Heart left ventricle (tissue), 16 donors: Measurements from ENCODE around the gene CENPP. TPM values are rescaled to one million over a fixed set of nuclear protein-coding genes. Genes with fewer than 3 reads are reported as not detected.

ENCODE experiments used
- ATAC-seq, 4 donors: fragments of 200-7000 bp; cut with Tn5 transposase; one replicate each; pipeline ENCODE4 v1.9.1; 2020 to 2022; ENCODE audit warnings: moderate library complexity in 4 of 4, mild to moderate bottlenecking in 3 of 4, moderate number of reproducible peaks in 1 of 4
- DNase-seq, 5 donors: peaks; one replicate each; pipeline ENCODE4 v3.0.0-alpha.2; 2020
- H3K27ac ChIP-seq, 12 donors: fragments of 200-600 bp; sonication (generic) in 4 of 12; one replicate each; pipeline versions ENCODE4 v1.5.0 to v1.8.0; 2016 to 2022; ENCODE audit warnings: mild to moderate bottlenecking in 2 of 12
- H3K27me3 ChIP-seq, 9 donors: fragments of 200-600 bp; sonication (generic) in 2 of 9; one replicate each; pipeline versions ENCODE4 v1.5.1 to v1.8.0; 2016 to 2022; ENCODE audit warnings: mild to moderate bottlenecking in 3 of 9
- H3K36me3 ChIP-seq, 9 donors: fragments of 200-600 bp; sonication (generic) in 2 of 9; one replicate each; pipeline versions ENCODE4 v1.5.0 to v1.8.0; 2018 to 2022; ENCODE audit warnings: mild to moderate bottlenecking in 2 of 9
- H3K4me1 ChIP-seq, 12 donors: fragments of 200-600 bp; sonication (generic) in 4 of 12; one replicate each; pipeline versions ENCODE4 v1.5.0 to v1.8.0; 2016 to 2022; ENCODE audit warnings: mild to moderate bottlenecking in 3 of 12
- H3K4me3 ChIP-seq, 12 donors: fragments of 200-600 bp; sonication (generic) in 4 of 12; one replicate each; pipeline versions ENCODE4 v1.5.0 to v1.8.0; 2017 to 2022; ENCODE audit warnings: mild to moderate bottlenecking in 9 of 12, moderate library complexity in 4 of 12
- H3K9me3 ChIP-seq, 12 donors: fragments of 200-600 bp; sonication (generic) in 4 of 12; one replicate each; pipeline versions ENCODE4 v1.5.0 to v1.8.0; 2016 to 2022; ENCODE audit warnings: mild to moderate bottlenecking in 1 of 12
- POLR2A ChIP-seq, 2 donors: fragments of 450-650 bp; IDR thresholded peaks; one replicate each; pipeline ENCODE4 v1.6.1; 2017; ENCODE audit warnings: antibody characterized with exemption in 2 of 2, mild to moderate bottlenecking in 2 of 2, moderate library complexity in 2 of 2
- WGBS, 4 donors: extraction: QIAGEN DNeasy Blood & Tissue Kit in 2 of 4; methylation state at CpG; one replicate each; pipeline versions ENCODE4 v1.1.5 to v1.1.7; 2013 to 2018; 5-methylcytosine and 5-hydroxymethylcytosine counted together
- intact Hi-C, 10 donors: fragments of 100-400 bp; cut with DNase I; formaldehyde crosslinking; loops; one replicate each; pipeline versions ENCODE4 v1.11.1 to v1.14.2; 2022
- polyA plus RNA-seq, 2 donors: library from polyadenylated mRNA; stranded (reverse); fragments of 200-250 nt; gene quantifications; one replicate each; pipeline ENCODE4 v1.2.3, GENCODE V29; 2013
- total RNA-seq, 9 donors: library from RNA; depleted of rRNA in 2 of 9; stranded (reverse); fragments of >200 nt in 2 of 9; fragmentation: NEBNext Ultra II Directional in 3 of 9; extraction: Animal tissue kit (Norgen Biotek cat#: 25700) in 3 of 9; gene quantifications; one replicate each; pipeline versions ENCODE4 v1.1.0 to v1.2.4, GENCODE V29; 2016 to 2023
- TF ChIP-seq, protein P1 (sequence below), 12 donors: fragments of 200-600 bp; sonication (generic) in 4 of 12; IDR thresholded peaks; one replicate each; pipeline versions ENCODE4 v1.5.0 to v1.8.0; 2018 to 2022; ENCODE audit warnings: antibody characterized with exemption in 12 of 12, mild to moderate bottlenecking in 5 of 12
- donor health status: ischemic (EF 13 %, LVEDD 7.1; RV severe dilation, severe dysfunction).
- donor health status: healthy with polysubstance abuse.
- donor health status: DM: no; HTN: yes; CAD: no.
- donor health status: DM: no; HTN: no; CAD: no.
- donor health status: ischemic (EF 25% LVEDD 6.9; RV normal size, moderate dysfunction).
- donor health status: ischemic (EF 25% LVEDD 5.7; RV mildly dilated, moderate dysfunction).
- donor health status: healthy.
- donor health status: DM: yes; HTN: yes; CAD: no.
- donor health status: ischemic (EF 35%, LVEDD 5.7; RV mildly dilated, moderate dysfunction).
- donor health status: nonischemic (EF 11% LVEDD 7.7; RV severe dilation, severe dysfunction).
- donor health status: DM: yes; HTN: yes; CAD: no.
- donor health status: PGD.
- donor health status: ischemic (EF 29% LVEDD 5.4; RV normal size, mild dysfunction).
- donor health status: nonischemic (EF 23%, LVEDD 6.1; RV moderate dilation, normal function).

CENPP gene
- total and polyA plus RNA-seq, 11 donors, result 1.1 to 5.8 (median 2.4) TPM

DNA sequence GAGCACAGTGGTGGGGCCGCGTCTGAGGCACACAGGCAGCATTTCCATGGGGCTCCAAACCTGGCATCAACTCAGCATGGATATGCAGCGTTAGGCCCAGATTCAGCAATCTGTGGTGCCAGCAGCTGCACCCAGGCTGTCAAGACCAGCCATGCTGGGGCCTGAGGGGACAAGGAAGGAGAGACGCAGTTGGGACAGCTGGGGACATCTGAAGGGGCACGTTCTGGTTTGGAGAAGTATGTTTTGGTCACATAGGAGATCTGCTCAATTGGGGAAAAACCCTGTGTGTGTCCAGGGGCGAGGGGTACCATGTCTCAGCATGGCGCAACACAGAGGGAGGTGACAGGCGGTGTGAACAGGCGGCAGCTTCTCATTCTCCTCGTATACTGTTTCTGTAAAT is 276.7 kb downstream of the CENPP start:
- intact Hi-C loops, result loop anchor here in 3 of 10 donors (5.0 to 10.0 kb wide), 3 partner anchors 98 to 118 kb away; partner anchors contain the start of gene ASPN (in 1 of the 3)
- WGBS, 4 donors, result 90 to 92% (median 91%) methylated on average over 10 of the region's 10 CpGs
- Histone ChIP-seq H3K36me3 (no peaks in the 10 kb centered on the region), H3K4me1 (peaks cover 0 to 54% (median 14%) of the 10 kb centered on the region in 12 donors), H3K9me3 (peaks cover 0 to 25% (median 0%) of the 10 kb centered on the region in 12 donors), H3K27ac (peak overlapping the region in 6 of 12 donors; percentile 36 to 90 (median 82)), H3K4me3 (no peak overlapping the region), H3K27me3 (no peaks in the 10 kb centered on the region)
- TF ChIP-seq POLR2A (IDR thresholded peaks at IDR 0.05), result no peak
- TF ChIP-seq, protein P1, sequence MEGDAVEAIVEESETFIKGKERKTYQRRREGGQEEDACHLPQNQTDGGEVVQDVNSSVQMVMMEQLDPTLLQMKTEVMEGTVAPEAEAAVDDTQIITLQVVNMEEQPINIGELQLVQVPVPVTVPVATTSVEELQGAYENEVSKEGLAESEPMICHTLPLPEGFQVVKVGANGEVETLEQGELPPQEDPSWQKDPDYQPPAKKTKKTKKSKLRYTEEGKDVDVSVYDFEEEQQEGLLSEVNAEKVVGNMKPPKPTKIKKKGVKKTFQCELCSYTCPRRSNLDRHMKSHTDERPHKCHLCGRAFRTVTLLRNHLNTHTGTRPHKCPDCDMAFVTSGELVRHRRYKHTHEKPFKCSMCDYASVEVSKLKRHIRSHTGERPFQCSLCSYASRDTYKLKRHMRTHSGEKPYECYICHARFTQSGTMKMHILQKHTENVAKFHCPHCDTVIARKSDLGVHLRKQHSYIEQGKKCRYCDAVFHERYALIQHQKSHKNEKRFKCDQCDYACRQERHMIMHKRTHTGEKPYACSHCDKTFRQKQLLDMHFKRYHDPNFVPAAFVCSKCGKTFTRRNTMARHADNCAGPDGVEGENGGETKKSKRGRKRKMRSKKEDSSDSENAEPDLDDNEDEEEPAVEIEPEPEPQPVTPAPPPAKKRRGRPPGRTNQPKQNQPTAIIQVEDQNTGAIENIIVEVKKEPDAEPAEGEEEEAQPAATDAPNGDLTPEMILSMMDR (IDR thresholded peaks at IDR 0.05), result no peak
- no peak for ATAC-seq
- no peak for DNase-seq

DNA sequence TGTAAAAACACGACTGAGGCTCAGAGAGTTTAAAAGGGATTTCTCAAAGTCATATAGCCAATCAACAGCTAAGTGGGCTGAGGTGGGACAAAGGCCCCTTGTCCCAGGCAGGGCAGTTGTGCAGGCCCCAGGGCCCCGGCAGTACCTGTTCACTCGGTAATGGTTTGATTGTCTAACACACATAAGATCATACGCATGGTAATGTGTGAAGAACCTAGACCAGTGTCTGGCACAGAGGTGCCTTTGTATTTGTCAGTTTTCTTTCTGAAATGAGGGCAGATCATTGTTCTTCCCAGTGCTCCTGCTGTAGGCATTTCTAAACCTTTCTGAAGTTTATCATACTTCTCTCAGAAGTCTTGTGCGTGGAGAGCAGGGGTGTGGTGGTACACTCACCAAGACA is 277.3 kb downstream of the CENPP start:
- Histone ChIP-seq H3K9me3 (peaks cover 0 to 25% (median 0%) of the 10 kb centered on the region in 12 donors), H3K36me3 (no peaks in the 10 kb centered on the region), H3K4me1 (peaks cover 0 to 55% (median 18%) of the 10 kb centered on the region in 12 donors), H3K27ac (peak overlapping the region in 1 of 12 donors; percentile 20), H3K27me3 (no peaks in the 10 kb centered on the region), H3K4me3 (no peak overlapping the region)
- TF ChIP-seq, protein P1 (IDR thresholded peaks at IDR 0.05), result no peak
- TF ChIP-seq POLR2A (IDR thresholded peaks at IDR 0.05), result no peak
- no peak for ATAC-seq
- DNase-seq, result no peak
- WGBS, 4 donors, result 94 to 98% (median 96%) methylated on average over 5 of the region's 5 CpGs
- intact Hi-C loops, result loop anchor here in 3 of 10 donors (5.0 to 10.0 kb wide), 3 partner anchors 98 to 118 kb away; partner anchors contain the start of gene ASPN (in 1 of the 3)

DNA sequence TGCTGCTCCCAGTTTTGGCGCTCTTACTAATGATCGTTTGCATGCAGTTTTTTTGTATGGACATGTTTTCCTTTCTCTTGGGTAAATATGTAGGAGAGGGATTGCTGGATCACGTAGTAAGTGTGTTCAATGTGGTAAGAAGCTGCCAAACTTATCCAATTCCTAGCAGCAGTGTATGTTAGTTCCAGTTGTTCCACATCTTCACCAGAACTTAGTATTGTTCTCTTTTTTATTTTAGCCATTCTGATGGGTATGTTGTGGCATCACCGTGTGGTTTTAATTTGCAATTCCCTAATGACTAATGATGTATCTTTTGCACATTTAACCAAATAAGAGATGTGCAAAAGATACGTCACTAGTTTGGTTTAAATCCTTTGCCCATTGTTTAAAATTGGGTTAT is 278.2 kb downstream of the CENPP start:
- DNase-seq, result no peak
- Histone ChIP-seq H3K27me3 (no peaks in the 10 kb centered on the region), H3K27ac (no peak overlapping the region), H3K4me3 (no peak overlapping the region), H3K36me3 (no peaks in the 10 kb centered on the region), H3K9me3 (peaks cover 0 to 25% (median 0%) of the 10 kb centered on the region in 12 donors), H3K4me1 (peaks cover 0 to 55% (median 22%) of the 10 kb centered on the region in 12 donors)
- 85 to 94% (median 93%) methylated on average over 5 of the region's 5 CpGs for WGBS, 4 donors
- ATAC-seq, result no peak
- intact Hi-C loops, result loop anchor here in 3 of 10 donors (5.0 to 10.0 kb wide), 3 partner anchors 99 to 119 kb away; partner anchors contain the start of gene ASPN (in 1 of the 3)
- TF ChIP-seq, protein P1 (IDR thresholded peaks at IDR 0.05), result no peak
- TF ChIP-seq POLR2A (IDR thresholded peaks at IDR 0.05), result no peak

DNA sequence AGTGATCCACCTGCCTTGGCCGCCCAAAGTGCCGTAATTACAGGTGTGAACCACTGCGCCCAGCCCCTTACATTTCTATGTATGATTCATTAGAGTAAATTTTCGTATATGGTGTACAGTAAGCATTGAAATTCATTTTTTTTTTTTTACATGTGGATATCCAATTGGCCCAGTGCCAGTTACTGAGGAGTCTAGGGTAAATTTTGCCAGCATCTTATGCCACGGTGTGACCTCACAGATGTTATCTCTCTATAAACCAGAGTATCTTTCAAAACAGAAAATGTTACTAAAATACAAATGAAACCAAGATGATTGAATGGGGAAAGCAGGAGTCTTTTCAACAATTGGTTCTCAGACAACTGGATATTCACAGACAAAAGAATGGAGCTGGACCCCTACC is 279.5 kb downstream of the CENPP start:
- Histone ChIP-seq H3K27ac (no peak overlapping the region), H3K9me3 (peaks cover 0 to 25% (median 0%) of the 10 kb centered on the region in 12 donors), H3K36me3 (no peaks in the 10 kb centered on the region), H3K4me3 (no peak overlapping the region), H3K27me3 (no peaks in the 10 kb centered on the region), H3K4me1 (peaks cover 0 to 55% (median 30%) of the 10 kb centered on the region in 12 donors)
- intact Hi-C loops, result loop anchor here in 4 of 10 donors (5.0 to 10.0 kb wide), 4 partner anchors 73 to 123 kb away; partner anchors contain the start of gene ASPN (in 2 of the 4)
- TF ChIP-seq, protein P1 (IDR thresholded peaks at IDR 0.05), result no peak
- no peak for TF ChIP-seq POLR2A (IDR thresholded peaks at IDR 0.05)
- DNase-seq (no peak), ATAC-seq (no peak)
- WGBS, 4 donors, result 87 to 96% (median 95%) methylated on average over 5 of the region's 5 CpGs
